IPS DF 6.9 (cell line): ENCODE measurements around the gene PLCB1.

Experiments
- DNase-seq: peaks from one replicate; pipeline ENCODE4 v3.0.0-alpha.2; 2013; ENCODE audit warnings: low read depth, low spot score
- H3K27ac ChIP-seq: one replicate; pipeline ENCODE4 v1.5.1; 2013; ENCODE audit warnings: low read length, control low read depth
- H3K27me3 ChIP-seq: 2 replicates; pipeline ENCODE4 v1.6.1; 2013; ENCODE audit warnings: mild to moderate bottlenecking, low read length; ENCODE audit not compliant: control insufficient read depth, insufficient read depth
- H3K36me3 ChIP-seq: 2 replicates; pipeline ENCODE4 v1.6.1; 2013; ENCODE audit warnings: low read length; ENCODE audit not compliant: control insufficient read depth, insufficient read depth
- H3K4me1 ChIP-seq: 2 replicates; pipeline ENCODE4 v1.6.1; 2013; ENCODE audit warnings: low read length; ENCODE audit not compliant: control insufficient read depth, insufficient read depth
- H3K4me3 ChIP-seq: 2 replicates; pipeline ENCODE4 v1.5.1; 2013; ENCODE audit warnings: mild to moderate bottlenecking, low read length
- H3K9me3 ChIP-seq: 2 replicates; pipeline ENCODE4 v1.6.1; 2013; ENCODE audit warnings: low read length, inconsistent platforms; ENCODE audit not compliant: control insufficient read depth, insufficient read depth
- WGBS: extraction: QIAGEN DNeasy Blood & Tissue Kit; methylation state at CpG from one replicate; pipeline ENCODE4 v1.1.7; 2013; ENCODE audit warnings: mixed read lengths, missing lambda C conversion rate; ENCODE audit not compliant: insufficient read length, insufficient coverage; 5-methylcytosine and 5-hydroxymethylcytosine counted together

The PLCB1 gene

DNA sequence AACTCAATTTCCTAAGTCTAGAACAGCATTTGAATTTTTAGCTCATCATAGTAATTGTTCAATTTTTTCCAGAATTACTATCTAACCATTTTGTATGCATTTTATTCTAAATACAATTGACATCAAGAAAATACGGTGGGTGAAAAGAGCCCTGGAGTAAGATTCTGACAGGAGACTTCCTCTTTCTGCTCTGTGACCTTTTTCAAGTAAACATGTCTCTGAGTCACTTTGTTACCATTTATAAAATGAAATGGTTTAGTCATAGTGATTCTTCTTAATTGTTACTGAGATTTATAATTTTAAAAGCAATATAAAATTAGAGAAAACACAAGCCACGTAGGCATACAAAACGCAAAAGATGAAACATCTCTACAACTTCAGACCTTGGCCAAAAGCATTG, 80.2 kb downstream of the PLCB1 start:
- H3K27me3 ChIP-seq: no peaks in the 10 kb centered on the region
- no peaks in the 10 kb centered on the region for H3K9me3 ChIP-seq
- WGBS: no CpG with 5 or more reads among the region's 3 CpGs
- H3K4me1 ChIP-seq: no peaks in the 10 kb centered on the region
- DNase-seq: no peak
- H3K27ac ChIP-seq: no peak overlapping the region
- H3K4me3 ChIP-seq: no peak overlapping the region
- no peaks in the 10 kb centered on the region for H3K36me3 ChIP-seq

- no peak for DNase-seq
- no CpG with 5 or more reads among the region's 1 CpG for WGBS
- Histone ChIP-seq H3K4me1 (no peaks in the 10 kb centered on the region), H3K27ac (no peak overlapping the region), H3K9me3 (no peaks in the 10 kb centered on the region), H3K27me3 (no peaks in the 10 kb centered on the region), H3K36me3 (no peaks in the 10 kb centered on the region), H3K4me3 (no peak overlapping the region)
Measured at GRCh38 chr20:8213270-8213669, 81.2 kb downstream of the PLCB1 start.

DNA sequence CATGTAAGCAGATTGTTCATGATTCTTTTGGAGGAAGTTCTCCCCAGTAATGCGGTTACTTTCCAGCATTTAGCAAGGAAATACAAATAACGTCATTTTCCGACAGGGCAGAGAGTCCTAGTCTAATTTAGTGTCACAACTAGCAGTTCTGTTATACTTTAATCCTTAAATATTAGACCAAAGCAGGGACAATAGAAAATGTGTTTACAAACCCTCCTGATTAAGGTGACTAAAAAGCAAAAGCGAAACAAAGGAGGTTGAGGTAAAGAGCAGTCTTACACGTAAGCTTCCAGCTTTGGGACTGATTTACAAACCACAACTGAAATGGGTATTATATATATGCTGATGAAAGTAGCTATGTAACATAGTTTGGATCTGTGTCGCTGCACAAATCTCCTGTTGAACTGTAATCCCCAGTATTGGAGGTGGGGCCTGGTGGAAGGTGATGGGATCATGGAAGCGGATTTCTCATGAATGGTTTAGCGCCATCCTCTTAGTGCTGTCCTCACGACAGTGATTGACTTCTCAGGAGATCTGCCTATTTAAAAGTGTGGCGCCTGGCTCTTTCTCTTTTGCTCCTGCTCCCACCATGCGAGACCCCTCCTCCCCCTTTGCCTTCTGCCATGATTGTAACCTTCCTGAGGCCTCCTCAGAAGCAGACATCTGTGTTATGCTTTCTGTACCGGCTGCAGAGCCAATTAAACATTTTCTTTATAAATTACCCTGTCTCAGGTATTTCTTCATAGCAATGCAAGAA, 81.9 kb downstream of the PLCB1 start:
- WGBS: no CpG with 5 or more reads among the region's 12 CpGs
- Histone ChIP-seq H3K4me1 (no peaks in the 10 kb centered on the region), H3K36me3 (no peaks in the 10 kb centered on the region), H3K27ac (no peak overlapping the region), H3K9me3 (no peaks in the 10 kb centered on the region), H3K27me3 (no peaks in the 10 kb centered on the region), H3K4me3 (no peak overlapping the region)
- no peak for DNase-seq

GRCh38 chr20:8215361-8215781, 83.3 kb downstream of the PLCB1 start:
- Histone ChIP-seq H3K4me1 (no peaks in the 10 kb centered on the region), H3K9me3 (no peaks in the 10 kb centered on the region), H3K27ac (no peak overlapping the region), H3K4me3 (no peak overlapping the region), H3K27me3 (no peaks in the 10 kb centered on the region), H3K36me3 (no peaks in the 10 kb centered on the region)
- no peak for DNase-seq
- WGBS: no CpG with 5 or more reads among the region's 8 CpGs

DNA sequence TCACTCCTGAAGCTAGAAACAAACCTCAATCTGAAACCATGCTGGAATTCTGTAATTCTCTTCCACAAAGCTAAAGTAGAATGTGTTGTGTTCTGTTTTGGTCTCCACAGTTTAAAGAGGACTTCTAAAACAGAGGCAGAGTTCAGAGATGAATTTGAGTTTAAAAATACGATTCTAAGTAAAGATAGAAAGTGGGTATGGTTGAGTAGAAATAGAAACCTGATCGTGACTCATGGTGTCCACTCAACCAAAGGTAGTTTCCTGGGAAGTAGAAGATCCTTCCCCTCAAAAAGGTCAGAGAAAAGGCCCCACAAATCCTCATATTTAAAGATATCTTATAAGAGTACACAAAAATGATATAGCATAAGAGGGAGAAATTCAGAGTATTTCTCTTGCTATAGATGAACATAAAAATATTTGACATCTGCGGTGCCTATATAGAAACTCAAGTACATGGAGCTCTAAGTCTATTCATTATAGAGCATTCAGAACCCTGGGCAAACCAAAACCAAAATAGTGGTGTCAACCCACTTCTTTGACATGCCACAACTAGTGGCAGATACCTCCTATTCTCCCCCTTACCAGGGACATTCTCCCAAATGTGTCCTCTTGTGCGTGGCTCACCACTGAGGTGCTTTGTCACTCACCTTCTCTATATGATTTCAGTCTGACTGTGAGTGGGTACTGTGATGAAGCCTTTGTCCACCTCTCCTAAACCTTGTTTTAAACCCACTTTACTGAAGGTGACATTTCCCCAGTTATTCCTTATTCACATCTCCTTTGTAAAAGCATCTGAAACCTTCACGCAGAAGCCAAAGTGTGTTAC, 84.5 kb downstream of the PLCB1 start:
- no peaks in the 10 kb centered on the region for H3K9me3 ChIP-seq
- H3K4me3 ChIP-seq: no peak overlapping the region
- H3K4me1 ChIP-seq: no peaks in the 10 kb centered on the region
- H3K27me3 ChIP-seq: no peaks in the 10 kb centered on the region
- 100% methylated on average over 1 of the region's 5 CpGs for WGBS
- no peak overlapping the region for H3K27ac ChIP-seq
- H3K36me3 ChIP-seq: no peaks in the 10 kb centered on the region
- DNase-seq: no peak

DNA sequence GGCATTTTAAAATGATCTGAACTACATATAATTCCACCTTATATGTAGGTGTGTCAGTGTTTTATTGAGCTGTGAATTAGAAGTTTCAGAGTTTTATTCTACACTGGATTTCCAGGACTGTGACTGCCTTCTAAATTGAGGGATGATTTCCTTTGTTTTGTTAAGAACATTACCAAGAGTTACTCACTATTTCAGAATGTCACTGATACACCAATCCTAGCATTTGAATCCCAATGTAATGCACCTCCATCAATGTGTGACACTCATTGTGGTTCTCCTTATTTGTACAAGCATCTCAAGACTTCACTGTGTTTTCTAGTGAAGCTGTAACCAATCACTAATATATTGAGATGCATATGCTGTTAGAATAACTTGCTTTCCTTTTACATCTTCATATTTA, 86.8 kb downstream of the PLCB1 start:
- Histone ChIP-seq H3K27ac (no peak overlapping the region), H3K36me3 (no peaks in the 10 kb centered on the region), H3K27me3 (no peaks in the 10 kb centered on the region), H3K4me3 (no peak overlapping the region), H3K9me3 (no peaks in the 10 kb centered on the region), H3K4me1 (no peaks in the 10 kb centered on the region)
- DNase-seq: no peak

DNA sequence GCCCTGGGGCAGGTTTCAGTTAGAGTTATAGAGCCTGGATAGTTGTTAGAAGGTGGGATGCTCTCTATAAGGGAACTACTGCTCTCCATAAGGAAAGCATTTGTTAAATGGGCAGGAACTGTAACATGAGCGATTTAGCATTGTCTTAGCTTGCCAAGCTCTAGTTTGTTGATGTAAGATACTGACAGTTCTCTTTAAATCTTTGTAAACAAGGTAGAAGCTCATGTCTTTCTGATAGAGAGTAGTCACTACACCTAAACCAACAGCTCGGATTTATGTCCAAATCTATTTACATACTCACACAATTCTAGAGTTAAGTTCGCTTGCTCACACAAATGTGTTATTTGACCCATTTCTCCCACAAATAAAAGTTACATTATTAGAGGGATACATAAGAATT, 87.3 kb downstream of the PLCB1 start:
- Histone ChIP-seq H3K4me3 (no peak overlapping the region), H3K36me3 (no peaks in the 10 kb centered on the region), H3K27me3 (no peaks in the 10 kb centered on the region), H3K4me1 (no peaks in the 10 kb centered on the region), H3K27ac (no peak overlapping the region), H3K9me3 (no peaks in the 10 kb centered on the region)
- no CpG with 5 or more reads among the region's 3 CpGs for WGBS
- DNase-seq: no peak

DNA sequence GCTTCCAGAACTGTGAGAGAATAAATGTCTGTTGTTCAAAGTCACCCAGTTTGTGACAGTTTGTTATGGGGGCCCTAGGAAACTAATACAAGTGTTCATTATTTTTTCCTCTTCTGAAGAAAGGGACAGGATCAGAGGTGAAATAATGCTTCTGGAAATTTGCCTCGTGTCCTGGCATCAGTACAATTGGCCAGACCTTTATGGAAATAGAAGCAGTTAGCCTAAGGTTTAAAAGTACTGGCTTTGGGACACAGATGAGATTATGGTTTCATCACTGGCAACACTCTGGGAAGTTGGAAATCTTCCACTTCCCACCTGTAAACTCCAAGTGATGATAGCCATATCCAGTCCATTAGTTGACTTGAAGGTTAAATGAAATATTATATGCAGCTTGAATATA, 88.7 kb downstream of the PLCB1 start:
- no peak overlapping the region for H3K4me3 ChIP-seq
- DNase-seq: no peak
- H3K27ac ChIP-seq: no peak overlapping the region
- H3K4me1 ChIP-seq: no peaks in the 10 kb centered on the region
- no peaks in the 10 kb centered on the region for H3K9me3 ChIP-seq
- WGBS: no CpG with 5 or more reads among the region's 1 CpG
- no peaks in the 10 kb centered on the region for H3K36me3 ChIP-seq
- no peaks in the 10 kb centered on the region for H3K27me3 ChIP-seq

- H3K36me3 ChIP-seq: no peaks in the 10 kb centered on the region
- no peak overlapping the region for H3K27ac ChIP-seq
- no peak for DNase-seq
- no peaks in the 10 kb centered on the region for H3K9me3 ChIP-seq
- H3K4me3 ChIP-seq: no peak overlapping the region
- H3K27me3 ChIP-seq: no peaks in the 10 kb centered on the region
- no CpG with 5 or more reads among the region's 3 CpGs for WGBS
- H3K4me1 ChIP-seq: no peaks in the 10 kb centered on the region
Measured at GRCh38 chr20:8221887-8222419, 89.9 kb downstream of the PLCB1 start.

GRCh38 chr20:8223091-8223870, 91.2 kb downstream of the PLCB1 start:
- no peak for DNase-seq
- H3K27ac ChIP-seq: no peak overlapping the region
- no CpG with 5 or more reads among the region's 2 CpGs for WGBS
- no peaks in the 10 kb centered on the region for H3K4me1 ChIP-seq
- no peaks in the 10 kb centered on the region for H3K36me3 ChIP-seq
- H3K9me3 ChIP-seq: no peaks in the 10 kb centered on the region
- no peak overlapping the region for H3K4me3 ChIP-seq
- H3K27me3 ChIP-seq: no peaks in the 10 kb centered on the region
